ENCODE measurements around the gene IP6K3. TPM values are rescaled to one million over a fixed set of nuclear protein-coding genes. Genes with fewer than 3 reads are reported as not detected.

IP6K3 gene
- total RNA-seq, 1 donor from 2014 or later, result 1.5 TPM

- TF ChIP-seq POLR2A (IDR thresholded peaks at IDR 0.05) (no peak), CTCF (IDR thresholded peaks at IDR 0.05) (no peak), POLR2AphosphoS5 (IDR thresholded peaks at IDR 0.05; ENCODE audit: insufficient read depth in 1 of 2, low read depth in 1 of 2) (no peak)
- Histone ChIP-seq H3K36me3 (peaks cover 0 to 80% of the 10 kb centered on the region in 2 donors), H3K4me3 (no peak overlapping the region), H3K27ac (no peak overlapping the region), H3K4me1 (peaks cover 1% of the 10 kb centered on the region), H3K27me3 (no peaks in the 10 kb centered on the region), H3K9me3 (no peaks in the 10 kb centered on the region)
- no peak for DNase-seq (ENCODE audit: extremely low spot score in 2 of 2)
- intact Hi-C loops (cut with DNase I), result no loop called here
Measured at GRCh38 chr6:33688451-33689147, 58.1 kb downstream of the IP6K3 start.

GRCh38 chr6:33688006-33688405 is 58.7 kb downstream of the IP6K3 start:
- Histone ChIP-seq H3K27me3 (no peaks in the 10 kb centered on the region), H3K36me3 (peaks cover 0 to 83% of the 10 kb centered on the region in 2 donors), H3K4me1 (no peaks in the 10 kb centered on the region), H3K4me3 (no peak overlapping the region), H3K27ac (no peak overlapping the region), H3K9me3 (no peaks in the 10 kb centered on the region)
- TF ChIP-seq CTCF (IDR thresholded peaks at IDR 0.05) (no peak), POLR2A (IDR thresholded peaks at IDR 0.05) (no peak), POLR2AphosphoS5 (IDR thresholded peaks at IDR 0.05; ENCODE audit: insufficient read depth in 1 of 2, low read depth in 1 of 2) (no peak)
- no peak for DNase-seq (ENCODE audit: extremely low spot score in 2 of 2)
- intact Hi-C loops (cut with DNase I), result no loop called here

GRCh38 chr6:33686981-33687975 is 59.4 kb downstream of the IP6K3 start:
- H3K27ac ChIP-seq, result no peak overlapping the region
- H3K27me3 ChIP-seq, result no peaks in the 10 kb centered on the region
- no peaks in the 10 kb centered on the region for H3K9me3 ChIP-seq
- TF ChIP-seq POLR2AphosphoS5 (IDR thresholded peaks at IDR 0.05; ENCODE audit: insufficient read depth in 1 of 2, low read depth in 1 of 2) (no peak), POLR2A (IDR thresholded peaks at IDR 0.05) (no peak), CTCF (IDR thresholded peaks at IDR 0.05) (no peak)
- H3K4me3 ChIP-seq, result no peak overlapping the region
- no peaks in the 10 kb centered on the region for H3K4me1 ChIP-seq
- DNase-seq (ENCODE audit: extremely low spot score in 2 of 2), result no peak
- intact Hi-C loops (cut with DNase I), result no loop called here
- H3K36me3 ChIP-seq, result peaks cover 0 to 81% of the 10 kb centered on the region in 2 donors

- TF ChIP-seq POLR2A (IDR thresholded peaks at IDR 0.05), result no peak
- Histone ChIP-seq H3K4me3 (no peak overlapping the region), H3K9me3 (no peaks in the 10 kb centered on the region), H3K27me3 (no peaks in the 10 kb centered on the region), H3K36me3 (peaks cover 0 to 76% of the 10 kb centered on the region in 2 donors), H3K27ac (no peak overlapping the region), H3K4me1 (no peaks in the 10 kb centered on the region)
- intact Hi-C loops (cut with DNase I), result no loop called here
- DNase-seq (ENCODE audit: extremely low spot score in 2 of 2), result no peak
Measured at GRCh38 chr6:33686225-33686924, 60.3 kb downstream of the IP6K3 start.

Measured in vagina (tissue), 2 donors.